Upper lobe of left lung (tissue), 6 donors: ENCODE measurements around the gene SF3A1. TPM values are rescaled to one million over a fixed set of nuclear protein-coding genes. Genes with fewer than 3 reads are reported as not detected.
A peak's percentile ranks its signal among the peaks of the same experiment; 100 is the strongest.

Experiments used
- ATAC-seq, 2 donors: fragments of 200-7000 bp; cut with Tn5 transposase; one replicate each; pipeline ENCODE4 v1.9.1; 2022; ENCODE audit warnings: mild to moderate bottlenecking in 2 of 2, moderate library complexity in 2 of 2; ENCODE audit not compliant: low FRiP score in 2 of 2
- DNase-seq, 2 donors: peaks; one replicate each; pipeline ENCODE4 v3.0.0-alpha.2; 2019 to 2020
- H3K27ac ChIP-seq, 4 donors: fragments of 200-600 bp; sonication (generic); one replicate each; pipeline ENCODE4 v1.5.1; 2016 to 2019
- H3K27me3 ChIP-seq, 4 donors: fragments of 200-600 bp; sonication (generic); one replicate each; pipeline ENCODE4 v1.5.1; 2017 to 2019
- H3K36me3 ChIP-seq, 4 donors: fragments of 200-600 bp; sonication (generic); one replicate each; pipeline ENCODE4 v1.5.1; 2016 to 2019
- H3K4me1 ChIP-seq, 4 donors: fragments of 200-600 bp; sonication (generic); one replicate each; pipeline ENCODE4 v1.5.1; 2018 to 2019
- H3K4me3 ChIP-seq, 4 donors: fragments of 200-600 bp; sonication (generic); one replicate each; pipeline ENCODE4 v1.5.1; 2017 to 2019; ENCODE audit warnings: mild to moderate bottlenecking in 2 of 4, moderate library complexity in 1 of 4
- H3K9me3 ChIP-seq, 4 donors: fragments of 200-600 bp; sonication (generic); one replicate each; pipeline ENCODE4 v1.5.1; 2018 to 2019
- CTCF ChIP-seq, 6 experiments: fragments of 450-650 bp in 4 of 6; fragments of 200-600 bp in 2 of 6; sonication (generic) in 2 of 6; IDR thresholded peaks; one replicate each; pipeline ENCODE4 v1.5.1; 2016 to 2019; ENCODE audit warnings: antibody characterized with exemption in 6 of 6
- EP300 ChIP-seq, 4 donors: sonication (generic); formaldehyde crosslinking; IDR thresholded peaks; one replicate each; pipeline ENCODE4 v1.5.1; 2017; ENCODE audit warnings: antibody characterized with exemption in 4 of 4, control low read depth in 2 of 4
- POLR2A ChIP-seq, 4 donors: fragments of 450-650 bp; IDR thresholded peaks; one replicate each; pipeline ENCODE4 v1.5.1; 2016 to 2017; ENCODE audit warnings: antibody characterized with exemption in 4 of 4, mild to moderate bottlenecking in 2 of 4
- POLR2AphosphoS5 ChIP-seq, 2 donors: sonication (generic); formaldehyde crosslinking; IDR thresholded peaks; one replicate each; pipeline ENCODE4 v1.5.1; 2017; ENCODE audit warnings: antibody characterized with exemption in 2 of 2
- WGBS, 2 donors: methylation state at CpG; one replicate each; pipeline ENCODE4 v1.1.5; 2017 to 2018; 5-methylcytosine and 5-hydroxymethylcytosine counted together
- total RNA-seq, 6 donors: library from RNA; depleted of rRNA in 4 of 6; stranded (reverse); fragments of >200 nt in 4 of 6; gene quantifications; one replicate each; pipeline versions ENCODE4 v1.1.0 to v1.2.1, GENCODE V29; 2016 to 2021
- donor health status: DM: no; HTN: no; CAD: no; lungs with moderate emphysema.
- donor health status: DM: no; HTN: yes; CAD: no; lungs with severe emphysema.

The SF3A1 gene
- total RNA-seq, 6 donors from 2014 or later: 89.1 to 204 (median 138) TPM

- WGBS, 2 donors: 5 to 11% methylated on average over 4 of the region's 4 CpGs
- H3K36me3 ChIP-seq: peaks cover 0 to 20% (median 2%) of the 10 kb centered on the region in 4 donors
- peaks cover 100% of the 10 kb centered on the region in 4 donors for H3K4me1 ChIP-seq
- DNase-seq: peak in 1 of 2 donors; percentile 76
- peak; percentile 68 to 87 for ATAC-seq
- peak in 3 of 4 donors; percentile 14 to 74 (median 48) for TF ChIP-seq POLR2A (IDR thresholded peaks at IDR 0.05)
- no peak for TF ChIP-seq CTCF (IDR thresholded peaks at IDR 0.05)
- TF ChIP-seq POLR2AphosphoS5 (IDR thresholded peaks at IDR 0.05): peak; percentile 39 to 66
- TF ChIP-seq EP300 (IDR thresholded peaks at IDR 0.05): peak in 1 of 4 donors; percentile 7
- H3K9me3 ChIP-seq: no peaks in the 10 kb centered on the region
- peak overlapping the region in 2 of 4 donors; percentile 7 to 24 for H3K4me3 ChIP-seq
- peak overlapping the region; percentile 85 to 94 (median 88) for H3K27ac ChIP-seq
- H3K27me3 ChIP-seq: no peaks in the 10 kb centered on the region
Observed at GRCh38 chr22:30305519-30305905, 51.2 kb downstream of the SF3A1 start.

DNA sequence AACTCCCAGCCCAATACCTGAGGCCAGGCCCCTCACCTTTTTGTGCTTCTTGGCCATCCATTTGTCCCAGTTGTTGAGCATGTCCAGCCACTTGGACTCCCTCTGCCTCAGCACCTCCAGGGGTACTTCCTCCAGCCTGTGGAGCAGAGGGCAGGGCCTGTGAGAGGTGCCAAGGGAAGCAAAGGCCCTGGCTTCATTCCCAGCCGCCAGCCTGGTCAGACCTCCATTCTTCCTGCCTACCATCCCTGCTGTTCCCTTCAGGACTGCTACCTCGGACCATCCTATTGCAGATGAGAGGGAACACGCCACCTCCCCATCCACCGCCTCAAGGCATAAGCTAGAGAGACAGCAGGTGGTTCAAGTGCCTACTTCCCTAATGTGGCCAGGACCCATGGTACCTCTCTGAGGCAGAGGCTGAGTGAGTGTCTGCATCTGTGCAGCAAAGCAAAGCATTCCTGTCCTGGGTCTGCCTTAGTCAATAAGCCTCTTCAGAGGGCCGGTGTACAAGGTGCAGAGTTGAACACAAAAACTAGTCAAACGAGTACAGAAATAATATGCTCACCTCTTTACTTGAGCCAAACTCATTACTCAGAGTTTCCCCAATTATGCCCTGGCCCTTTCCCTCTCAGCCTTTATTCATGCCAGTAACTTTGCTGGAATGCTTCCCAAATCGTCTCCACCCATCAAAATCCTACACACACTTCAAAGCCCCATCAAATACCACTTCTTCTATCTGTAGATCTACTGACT lies 52.0 kb downstream of the SF3A1 start:
- Histone ChIP-seq H3K4me3 (no peak overlapping the region), H3K36me3 (peaks cover 0 to 28% (median 4%) of the 10 kb centered on the region in 4 donors), H3K27me3 (no peaks in the 10 kb centered on the region), H3K27ac (peak overlapping the region; percentile 85 to 94 (median 88)), H3K9me3 (no peaks in the 10 kb centered on the region), H3K4me1 (peaks cover 93 to 99% (median 95%) of the 10 kb centered on the region in 4 donors)
- WGBS, 2 donors: 34 to 35% methylated on average over 4 to 7 of the region's 7 CpGs
- DNase-seq (peak in 1 of 2 donors; percentile 71), ATAC-seq (peak; percentile 18 to 78)
- TF ChIP-seq POLR2A (IDR thresholded peaks at IDR 0.05) (no peak), POLR2AphosphoS5 (IDR thresholded peaks at IDR 0.05) (peak in 1 of 2 donors; percentile 24), CTCF (IDR thresholded peaks at IDR 0.05) (no peak), EP300 (IDR thresholded peaks at IDR 0.05) (no peak)

GRCh38 chr22:30302810-30303138 lies 53.9 kb downstream of the SF3A1 start:
- no peak for DNase-seq
- Histone ChIP-seq H3K4me1 (peaks cover 87 to 99% (median 92%) of the 10 kb centered on the region in 4 donors), H3K27me3 (no peaks in the 10 kb centered on the region), H3K9me3 (no peaks in the 10 kb centered on the region), H3K27ac (peak overlapping the region; percentile 85 to 94 (median 88)), H3K4me3 (no peak overlapping the region), H3K36me3 (peaks cover 3 to 46% (median 17%) of the 10 kb centered on the region in 4 donors)
- TF ChIP-seq POLR2A (IDR thresholded peaks at IDR 0.05) (no peak), POLR2AphosphoS5 (IDR thresholded peaks at IDR 0.05) (no peak), CTCF (IDR thresholded peaks at IDR 0.05) (no peak)
- 57 to 68% methylated on average over 5 of the region's 5 CpGs for WGBS, 2 donors
- no peak for ATAC-seq

GRCh38 chr22:30301995-30302809 lies 54.5 kb downstream of the SF3A1 start:
- TF ChIP-seq CTCF (IDR thresholded peaks at IDR 0.05) (peak in 1 of 6 experiments; percentile 24), POLR2AphosphoS5 (IDR thresholded peaks at IDR 0.05) (peak; percentile 12 to 55), EP300 (IDR thresholded peaks at IDR 0.05) (no peak), POLR2A (IDR thresholded peaks at IDR 0.05) (peak in 2 of 4 donors; percentile 22 to 32)
- Histone ChIP-seq H3K4me3 (no peak overlapping the region), H3K27me3 (no peaks in the 10 kb centered on the region), H3K4me1 (peaks cover 87 to 99% (median 92%) of the 10 kb centered on the region in 4 donors), H3K27ac (peak overlapping the region; percentile 85 to 94 (median 88)), H3K9me3 (no peaks in the 10 kb centered on the region), H3K36me3 (peaks cover 3 to 51% (median 23%) of the 10 kb centered on the region in 4 donors)
- ATAC-seq (peak; percentile 63 to 64), DNase-seq (peak in 1 of 2 donors; percentile 82)
- WGBS, 2 donors: 23 to 26% methylated on average over 9 of the region's 9 CpGs
